Testis (tissue), 3 donors: ENCODE measurements around the gene KCND3. TPM values are rescaled to one million over a fixed set of nuclear protein-coding genes. Genes with fewer than 3 reads are reported as not detected.

Experiments
- DNase-seq: peaks from one replicate; pipeline ENCODE4 v3.0.0-alpha.2; 2019
- H3K27ac ChIP-seq, 2 donors: fragments of 200-600 bp; sonication (generic); one replicate each; pipeline ENCODE4 v1.5.1; 2019
- H3K27me3 ChIP-seq: fragments of 200-600 bp; sonication (generic); one replicate; pipeline ENCODE4 v1.5.1; 2019
- H3K36me3 ChIP-seq: fragments of 200-600 bp; sonication (generic); one replicate; pipeline ENCODE4 v1.5.1; 2017; ENCODE audit warnings: low read depth; ENCODE audit errors: missing control alignments
- H3K4me1 ChIP-seq: fragments of 200-600 bp; sonication (generic); one replicate; pipeline ENCODE4 v1.5.1; 2019
- H3K4me3 ChIP-seq, 2 donors: fragments of 200-600 bp; sonication (generic); one replicate each; pipeline ENCODE4 v1.5.1; 2017 to 2019
- H3K9me3 ChIP-seq: fragments of 200-600 bp; sonication (generic); one replicate; pipeline ENCODE4 v1.5.1; 2017
- POLR2A ChIP-seq: fragments of 450-650 bp; IDR thresholded peaks from one replicate; pipeline ENCODE4 v1.6.1; 2017; ENCODE audit warnings: antibody characterized with exemption, mild to moderate bottlenecking, moderate library complexity
- WGBS, 2 donors: methylation state at CpG; one replicate each; pipeline ENCODE4 v1.1.5; 2018; 5-methylcytosine and 5-hydroxymethylcytosine counted together
- intact Hi-C: fragments of 100-400 bp; cut with DNase I; formaldehyde crosslinking; loops from one replicate; pipeline ENCODE4 v1.15.1; 2023; ENCODE audit warnings: low total_unique reads
- polyA plus RNA-seq: library from polyadenylated mRNA; stranded (reverse); fragments of 350-450 nt; fragmentation: Illumina TruSeq; extraction: RNeasy Lipid Tissue Mini Kit (QIAGEN cat#74804); gene quantifications from one replicate; pipeline ENCODE4 v1.2.3, GENCODE V29; 2014; ENCODE audit warnings: low read depth, low replicate concordance; ENCODE audit not compliant: insufficient read depth
- total RNA-seq, 2 donors: library from RNA; depleted of rRNA; stranded (reverse); fragments of >200 nt; gene quantifications; one replicate each; pipeline ENCODE4 v1.2.3, GENCODE V29; 2016
- TF ChIP-seq, protein P1 (sequence below), 3 experiments: fragments of 450-650 bp in 2 of 3; fragments of 200-600 bp in 1 of 3; sonication (generic) in 1 of 3; IDR thresholded peaks; one replicate each; pipeline ENCODE4 v1.5.1; 2016 to 2019; ENCODE audit warnings: antibody characterized with exemption in 3 of 3, mild to moderate bottlenecking in 2 of 3, moderate library complexity in 1 of 3

KCND3 gene
- total and polyA plus RNA-seq, 3 donors from 2014 or later, result 5.5 to 6.6 (median 6.0) TPM

DNA sequence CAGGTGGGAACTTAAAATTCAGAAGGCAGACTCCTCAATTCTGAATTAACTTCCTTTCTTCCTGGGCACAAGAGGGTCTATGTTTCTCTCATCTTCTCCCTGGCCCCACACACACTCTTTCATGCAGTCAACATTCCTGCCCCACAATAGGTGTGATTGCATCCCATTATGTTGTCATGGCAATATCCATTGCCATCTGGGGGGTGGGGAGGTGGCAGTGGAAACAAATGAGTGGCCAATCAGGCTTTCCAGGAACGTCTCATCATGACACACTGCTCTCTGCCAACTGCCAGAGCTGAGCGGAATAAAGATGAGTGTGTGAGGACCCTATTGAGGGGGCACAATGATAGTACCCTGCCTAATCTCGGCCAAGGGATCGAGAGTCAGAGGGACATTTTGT lies 80.4 kb downstream of the KCND3 start:
- no peaks in the 10 kb centered on the region for H3K4me1 ChIP-seq
- no peak overlapping the region for H3K4me3 ChIP-seq
- TF ChIP-seq, protein P1, sequence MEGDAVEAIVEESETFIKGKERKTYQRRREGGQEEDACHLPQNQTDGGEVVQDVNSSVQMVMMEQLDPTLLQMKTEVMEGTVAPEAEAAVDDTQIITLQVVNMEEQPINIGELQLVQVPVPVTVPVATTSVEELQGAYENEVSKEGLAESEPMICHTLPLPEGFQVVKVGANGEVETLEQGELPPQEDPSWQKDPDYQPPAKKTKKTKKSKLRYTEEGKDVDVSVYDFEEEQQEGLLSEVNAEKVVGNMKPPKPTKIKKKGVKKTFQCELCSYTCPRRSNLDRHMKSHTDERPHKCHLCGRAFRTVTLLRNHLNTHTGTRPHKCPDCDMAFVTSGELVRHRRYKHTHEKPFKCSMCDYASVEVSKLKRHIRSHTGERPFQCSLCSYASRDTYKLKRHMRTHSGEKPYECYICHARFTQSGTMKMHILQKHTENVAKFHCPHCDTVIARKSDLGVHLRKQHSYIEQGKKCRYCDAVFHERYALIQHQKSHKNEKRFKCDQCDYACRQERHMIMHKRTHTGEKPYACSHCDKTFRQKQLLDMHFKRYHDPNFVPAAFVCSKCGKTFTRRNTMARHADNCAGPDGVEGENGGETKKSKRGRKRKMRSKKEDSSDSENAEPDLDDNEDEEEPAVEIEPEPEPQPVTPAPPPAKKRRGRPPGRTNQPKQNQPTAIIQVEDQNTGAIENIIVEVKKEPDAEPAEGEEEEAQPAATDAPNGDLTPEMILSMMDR (IDR thresholded peaks at IDR 0.05), result no peak
- TF ChIP-seq POLR2A, result no peak
- H3K27ac ChIP-seq, result no peak overlapping the region
- no peaks in the 10 kb centered on the region for H3K27me3 ChIP-seq
- DNase-seq, result no peak
- H3K36me3 ChIP-seq, result no peaks in the 10 kb centered on the region
- WGBS, 2 donors, result 71 to 85% methylated on average over 4 of the region's 4 CpGs
- intact Hi-C loops, result no loop called here
- no peaks in the 10 kb centered on the region for H3K9me3 ChIP-seq

- Histone ChIP-seq H3K4me1 (no peaks in the 10 kb centered on the region), H3K27ac (no peak overlapping the region), H3K9me3 (no peaks in the 10 kb centered on the region), H3K27me3 (no peaks in the 10 kb centered on the region), H3K4me3 (no peak overlapping the region), H3K36me3 (no peaks in the 10 kb centered on the region)
- 85 to 89% methylated on average over 3 of the region's 3 CpGs for WGBS, 2 donors
- intact Hi-C loops, result no loop called here
- no peak for DNase-seq
- TF ChIP-seq, protein P1 (IDR thresholded peaks at IDR 0.05), result no peak
- TF ChIP-seq POLR2A, result no peak
Observed at GRCh38 chr1:111908011-111908621, 81.4 kb downstream of the KCND3 start.

DNA sequence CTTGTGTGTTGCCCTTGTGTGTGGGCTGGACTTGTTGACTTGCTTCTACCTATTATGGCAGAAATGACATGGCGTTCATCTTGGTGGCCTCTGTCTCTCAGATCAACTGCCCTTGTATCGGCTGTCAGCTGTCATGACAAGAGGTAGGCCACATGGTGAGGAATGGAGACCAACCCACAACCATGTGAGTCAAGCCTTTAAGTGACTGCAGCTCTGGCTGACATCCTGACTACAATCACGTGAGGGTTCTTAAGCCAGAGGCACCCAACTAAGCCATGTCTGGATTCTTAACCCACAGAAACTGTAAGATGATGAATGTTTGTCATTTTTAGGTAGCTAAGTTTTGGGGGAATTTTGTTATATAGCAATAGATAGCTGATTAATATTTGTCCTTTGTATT lies 82.1 kb downstream of the KCND3 start:
- no peak for DNase-seq
- H3K4me1 ChIP-seq, result no peaks in the 10 kb centered on the region
- TF ChIP-seq POLR2A, result no peak
- TF ChIP-seq, protein P1 (IDR thresholded peaks at IDR 0.05), result no peak
- H3K36me3 ChIP-seq, result no peaks in the 10 kb centered on the region
- no peaks in the 10 kb centered on the region for H3K9me3 ChIP-seq
- H3K4me3 ChIP-seq, result no peak overlapping the region
- H3K27ac ChIP-seq, result no peak overlapping the region
- H3K27me3 ChIP-seq, result no peaks in the 10 kb centered on the region
- 75 to 86% methylated on average over 3 of the region's 3 CpGs for WGBS, 2 donors
- intact Hi-C loops, result no loop called here

DNA sequence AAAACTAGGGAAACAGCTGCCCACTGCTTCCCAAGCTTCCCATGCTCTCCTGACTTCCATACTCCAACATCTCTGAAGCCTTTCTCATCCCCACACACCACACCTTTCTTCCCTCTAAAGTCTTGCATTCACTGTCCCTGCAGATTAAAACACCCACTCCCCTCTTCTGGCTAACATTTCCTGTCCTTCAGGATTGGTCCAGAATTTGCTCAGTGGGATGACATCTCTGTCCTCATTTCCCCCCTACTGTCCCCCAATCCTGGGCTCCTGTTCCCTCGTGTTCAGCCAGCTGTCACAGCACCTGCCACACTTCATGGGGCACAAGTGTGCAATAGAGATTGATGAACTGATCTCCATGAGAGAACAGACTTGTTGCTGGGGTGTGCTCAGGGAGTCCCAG lies 82.7 kb downstream of the KCND3 start:
- 53 to 63% methylated on average over 1 of the region's 1 CpG for WGBS, 2 donors
- DNase-seq, result no peak
- H3K36me3 ChIP-seq, result no peaks in the 10 kb centered on the region
- no peaks in the 10 kb centered on the region for H3K4me1 ChIP-seq
- no peak overlapping the region for H3K27ac ChIP-seq
- no peaks in the 10 kb centered on the region for H3K9me3 ChIP-seq
- intact Hi-C loops, result no loop called here
- no peaks in the 10 kb centered on the region for H3K27me3 ChIP-seq
- TF ChIP-seq, protein P1 (IDR thresholded peaks at IDR 0.05), result no peak
- no peak for TF ChIP-seq POLR2A
- no peak overlapping the region for H3K4me3 ChIP-seq

DNA sequence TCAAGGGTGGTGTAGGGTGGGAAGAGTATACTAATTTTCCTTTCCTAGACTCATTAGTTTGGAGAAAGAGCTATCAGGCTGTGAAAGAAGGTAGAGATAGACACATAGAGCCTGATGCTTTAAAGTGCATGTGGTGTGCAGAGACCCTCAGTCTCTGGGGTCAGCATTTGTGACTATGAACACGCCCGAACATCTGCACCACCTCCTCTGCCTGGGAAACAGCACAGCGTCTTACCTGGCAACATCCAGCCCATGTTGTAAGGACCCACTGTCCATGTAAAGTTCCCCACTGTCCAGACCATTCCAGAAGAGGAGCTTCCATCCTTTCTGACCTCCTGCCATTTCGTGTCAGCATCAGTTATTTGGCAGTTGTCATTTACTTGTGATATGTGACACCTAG lies 83.4 kb downstream of the KCND3 start:
- H3K27ac ChIP-seq, result no peak overlapping the region
- WGBS, 2 donors, result 92% methylated on average over 4 of the region's 4 CpGs
- TF ChIP-seq POLR2A, result no peak
- TF ChIP-seq, protein P1 (IDR thresholded peaks at IDR 0.05), result no peak
- no peak overlapping the region for H3K4me3 ChIP-seq
- H3K4me1 ChIP-seq, result no peaks in the 10 kb centered on the region
- H3K27me3 ChIP-seq, result no peaks in the 10 kb centered on the region
- no peaks in the 10 kb centered on the region for H3K9me3 ChIP-seq
- no peak for DNase-seq
- H3K36me3 ChIP-seq, result no peaks in the 10 kb centered on the region
- intact Hi-C loops, result no loop called here
